Skeletal muscle satellite cell (primary cell): ENCODE results near the gene CAV3.

ENCODE experiments used
- H3K27me3 ChIP-seq: 2 replicates; pipeline ENCODE4 v1.7.0; 2013; ENCODE audit warnings: low read length; ENCODE audit not compliant: control insufficient read depth, insufficient read depth
- H3K36me3 ChIP-seq: 2 replicates; pipeline ENCODE4 v1.7.0; 2013; ENCODE audit warnings: mild to moderate bottlenecking, control low read depth, low read length; ENCODE audit not compliant: insufficient read depth
- H3K4me1 ChIP-seq: 2 replicates; pipeline ENCODE4 v1.7.0; 2013; ENCODE audit warnings: low read length; ENCODE audit not compliant: control insufficient read depth, insufficient read depth
- H3K4me2 ChIP-seq: 2 replicates; pipeline ENCODE4 v1.7.0; 2013; ENCODE audit warnings: mild to moderate bottlenecking, low read length
- H3K4me3 ChIP-seq: 2 replicates; pipeline ENCODE4 v1.7.0; 2013; ENCODE audit warnings: low read length
- H3K9ac ChIP-seq: 2 replicates; pipeline ENCODE4 v1.7.0; 2013; ENCODE audit warnings: mild to moderate bottlenecking, low read depth, low read length, moderate library complexity
- H3K9me3 ChIP-seq: replicated peaks from 2 replicates; pipeline ENCODE4 v1.7.0; 2013; ENCODE audit warnings: mild to moderate bottlenecking, control low read depth, low read length

CAV3 gene

DNA sequence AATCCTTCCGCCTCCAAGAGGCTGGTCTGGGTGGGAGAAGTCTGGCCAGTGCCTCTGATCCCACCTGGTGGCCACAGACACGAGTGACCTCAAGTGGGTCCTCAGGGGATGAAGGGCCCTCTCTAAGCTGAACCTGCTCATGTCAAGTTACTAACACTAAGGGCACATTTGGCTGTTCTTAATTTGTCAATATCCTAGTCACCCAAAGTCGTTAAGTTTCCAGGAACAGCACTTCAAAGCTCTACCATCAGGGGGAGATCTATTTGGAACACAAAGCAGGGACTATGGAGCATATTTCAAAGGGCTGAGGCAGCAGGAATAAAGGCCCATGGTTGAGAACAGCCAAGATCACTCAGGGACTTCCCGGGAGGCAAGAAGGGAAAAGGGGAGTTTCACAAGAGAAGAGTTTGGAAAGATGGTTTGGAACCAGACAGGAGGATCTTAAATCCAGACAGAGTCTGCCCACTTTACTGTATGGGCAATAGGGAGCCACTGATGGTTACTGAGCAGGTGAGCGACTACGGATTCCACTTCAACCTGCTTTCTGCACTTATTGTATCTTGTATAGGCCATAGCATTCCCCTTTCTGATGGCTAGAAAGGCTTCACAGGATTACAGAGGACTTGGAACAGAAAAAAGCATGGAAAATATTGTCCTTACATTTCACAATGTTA lies 22.1 kb downstream of the CAV3 start:
- Histone ChIP-seq H3K27me3 (no peaks in the 10 kb centered on the region), H3K4me1 (peaks cover 30% of the 10 kb centered on the region), H3K4me2 (no peak overlapping the region), H3K9me3 (no peaks in the 10 kb centered on the region), H3K36me3 (peaks cover 24% of the 10 kb centered on the region), H3K4me3 (no peak overlapping the region), H3K9ac (no peak overlapping the region)

DNA sequence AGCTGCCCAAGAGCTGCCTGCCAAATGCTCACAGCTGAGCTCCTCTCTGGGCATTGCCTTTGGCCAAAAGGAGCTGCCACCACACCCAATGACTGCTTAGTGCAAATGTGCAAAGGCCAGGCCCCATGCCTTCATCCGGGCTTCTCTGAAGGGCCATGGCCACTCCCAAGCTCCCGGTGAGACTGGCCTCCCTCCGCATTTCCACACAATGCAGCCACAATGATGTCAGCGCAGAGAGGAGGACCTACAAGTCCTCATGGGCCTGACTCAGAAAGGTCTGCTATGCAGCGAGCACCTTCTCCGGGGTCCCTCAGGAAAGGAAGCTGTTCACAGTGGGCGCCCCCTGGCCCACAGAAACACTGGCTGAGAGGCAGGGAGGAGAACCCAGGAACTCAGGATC lies 23.1 kb downstream of the CAV3 start:
- H3K9me3 ChIP-seq = no peaks in the 10 kb centered on the region
- H3K27me3 ChIP-seq = no peaks in the 10 kb centered on the region
- H3K4me1 ChIP-seq = peaks cover 30% of the 10 kb centered on the region
- H3K4me2 ChIP-seq = no peak overlapping the region
- peaks cover 25% of the 10 kb centered on the region for H3K36me3 ChIP-seq
- no peak overlapping the region for H3K4me3 ChIP-seq
- no peak overlapping the region for H3K9ac ChIP-seq

DNA sequence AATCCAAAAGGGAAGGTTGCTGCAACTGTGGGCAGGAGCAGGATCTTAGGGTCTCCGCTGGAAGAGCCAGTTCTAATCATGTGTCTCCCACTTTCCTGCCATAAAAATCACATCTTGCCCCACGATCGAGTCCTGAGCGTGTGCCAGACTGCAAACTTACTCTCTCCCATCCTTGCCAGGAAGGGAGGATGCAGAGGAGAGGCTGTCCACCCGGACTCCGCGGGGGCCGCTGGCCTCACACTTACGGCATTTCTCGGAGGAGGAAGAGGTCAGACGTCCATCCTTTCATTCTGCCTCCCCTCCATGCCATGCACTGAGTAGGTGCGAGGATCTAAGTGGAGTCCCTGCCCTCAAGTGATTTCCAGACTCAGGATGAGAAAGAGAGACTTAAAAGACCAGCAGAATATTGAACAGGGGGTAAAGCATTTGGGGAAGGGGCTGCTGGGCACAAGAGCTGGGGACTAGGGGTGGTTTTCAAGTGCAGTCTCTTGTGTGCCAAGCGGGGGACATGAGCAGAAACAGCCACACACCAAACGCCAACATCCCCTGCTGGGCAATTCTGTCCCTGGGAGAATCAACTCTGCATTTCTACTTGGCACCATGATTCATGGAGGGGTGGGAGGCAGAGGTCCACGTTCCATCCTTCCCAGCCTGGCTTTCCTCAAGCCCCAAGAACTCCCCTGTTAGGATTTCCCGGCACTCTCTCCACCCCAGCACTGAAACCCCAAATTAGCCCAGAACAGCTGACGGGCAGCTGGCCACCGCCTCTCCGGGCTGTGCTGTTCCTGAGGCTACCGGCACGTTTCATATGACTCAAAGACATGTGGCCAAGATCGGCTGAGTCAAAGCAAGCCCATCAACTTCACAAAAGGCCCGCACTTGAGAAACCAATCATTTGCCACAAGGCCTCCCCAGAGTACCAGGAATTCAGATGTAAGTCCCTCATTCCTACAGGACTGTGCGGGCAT lies 24.2 kb downstream of the CAV3 start:
- peaks cover 32% of the 10 kb centered on the region for H3K4me1 ChIP-seq
- H3K9ac ChIP-seq = peak overlapping the region; percentile 24
- no peaks in the 10 kb centered on the region for H3K9me3 ChIP-seq
- peak overlapping the region; percentile 53 for H3K4me2 ChIP-seq
- H3K4me3 ChIP-seq = peak overlapping the region; percentile 46
- H3K36me3 ChIP-seq = peaks cover 18% of the 10 kb centered on the region
- H3K27me3 ChIP-seq = no peaks in the 10 kb centered on the region

DNA sequence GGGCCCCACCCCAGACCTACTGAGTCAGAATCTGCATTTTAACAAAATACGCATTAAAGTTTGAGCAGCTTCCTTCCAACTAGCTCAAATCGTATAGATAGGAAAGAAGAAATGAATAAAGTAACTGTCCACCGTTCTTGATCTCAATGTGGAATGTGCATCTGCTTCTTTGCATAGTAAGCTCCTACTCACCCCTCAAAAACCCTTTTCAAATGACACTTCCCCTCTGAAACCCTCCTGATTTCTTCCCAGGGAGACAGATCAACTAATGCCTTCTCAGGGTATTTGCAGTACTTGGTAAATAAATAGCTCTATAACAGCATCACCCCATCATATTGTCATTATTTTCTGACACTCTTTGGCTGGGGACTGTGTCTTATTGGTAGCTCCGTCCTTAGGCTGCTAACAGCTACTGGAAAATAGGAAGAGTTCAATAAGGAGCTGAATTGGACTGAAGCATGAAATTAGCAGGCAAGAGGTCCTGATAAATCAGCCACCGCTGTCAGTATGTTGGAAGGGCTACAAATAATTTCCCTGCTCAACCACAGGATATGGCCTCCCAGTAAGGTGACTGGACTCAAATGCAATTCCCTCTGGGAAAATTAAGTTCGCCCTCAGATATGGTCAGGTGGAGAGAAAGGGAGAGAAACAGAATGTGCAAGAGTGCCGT lies 25.6 kb downstream of the CAV3 start:
- Histone ChIP-seq H3K4me3 (no peak overlapping the region), H3K9me3 (no peaks in the 10 kb centered on the region), H3K4me1 (peaks cover 38% of the 10 kb centered on the region), H3K9ac (peak overlapping the region; percentile 16), H3K27me3 (no peaks in the 10 kb centered on the region), H3K4me2 (no peak overlapping the region), H3K36me3 (peaks cover 9% of the 10 kb centered on the region)

DNA sequence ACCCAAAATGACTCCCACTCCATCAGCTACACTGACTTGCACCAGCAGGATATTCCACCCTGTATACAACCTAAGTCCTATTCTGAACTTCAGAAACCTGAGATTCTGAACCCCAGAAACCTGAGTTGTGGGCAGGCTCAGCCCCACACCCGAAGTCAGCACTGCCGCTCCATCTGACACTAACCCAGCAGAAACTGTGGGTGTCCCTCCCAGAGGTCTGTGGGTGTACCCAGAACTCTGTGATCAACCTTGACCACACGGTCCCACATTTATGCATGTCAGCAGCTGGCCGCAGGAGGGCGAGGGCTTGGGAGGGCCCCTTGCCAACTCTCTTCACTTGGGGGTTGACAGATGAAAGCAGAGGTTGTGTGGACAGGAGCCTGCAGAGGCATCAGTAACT lies 26.5 kb downstream of the CAV3 start:
- no peak overlapping the region for H3K4me2 ChIP-seq
- H3K4me1 ChIP-seq = peaks cover 38% of the 10 kb centered on the region
- no peak overlapping the region for H3K9ac ChIP-seq
- H3K27me3 ChIP-seq = no peaks in the 10 kb centered on the region
- H3K36me3 ChIP-seq = peaks cover 12% of the 10 kb centered on the region
- no peak overlapping the region for H3K4me3 ChIP-seq
- no peaks in the 10 kb centered on the region for H3K9me3 ChIP-seq

DNA sequence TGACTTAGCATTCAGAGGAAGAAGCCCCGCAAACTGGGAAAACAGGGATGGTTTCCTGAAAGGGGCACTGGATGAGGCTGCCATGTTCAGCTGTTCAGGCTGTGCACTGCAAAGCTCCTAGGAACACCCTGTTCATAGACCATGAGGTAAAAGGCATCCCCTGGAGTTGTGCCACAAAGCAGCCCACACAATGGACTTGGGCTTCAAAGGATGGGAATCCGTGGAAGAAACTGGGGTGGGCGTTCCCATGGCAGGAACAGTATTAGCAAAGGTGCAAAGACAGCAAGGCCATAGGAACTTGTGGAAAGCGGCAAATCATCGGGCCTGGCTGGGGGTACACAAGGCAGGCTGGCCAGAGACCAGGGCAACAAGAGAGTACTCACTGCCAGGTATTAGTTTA lies 26.9 kb downstream of the CAV3 start:
- Histone ChIP-seq H3K36me3 (peaks cover 15% of the 10 kb centered on the region), H3K4me2 (no peak overlapping the region), H3K9me3 (no peaks in the 10 kb centered on the region), H3K27me3 (no peaks in the 10 kb centered on the region), H3K4me1 (peaks cover 40% of the 10 kb centered on the region), H3K4me3 (no peak overlapping the region), H3K9ac (no peak overlapping the region)

DNA sequence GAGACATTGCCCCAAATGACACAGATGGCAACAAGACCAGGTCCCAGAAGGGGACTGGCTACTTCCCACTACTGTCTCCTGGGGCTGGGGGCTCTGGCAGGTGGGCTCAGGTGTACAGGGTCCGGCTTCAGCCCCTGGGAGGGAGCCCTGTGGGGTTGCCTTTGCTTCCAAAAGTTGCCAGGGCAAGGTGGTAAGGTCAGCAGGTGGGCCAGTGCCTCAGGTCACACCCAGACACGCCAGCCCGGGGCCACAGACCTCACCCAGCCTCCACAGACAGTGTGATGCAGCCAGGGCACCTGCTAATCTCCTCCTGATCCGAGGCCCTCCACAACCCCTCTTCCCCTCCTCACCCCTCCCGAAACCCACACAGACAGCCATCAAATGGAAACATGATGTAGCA lies 28.3 kb downstream of the CAV3 start:
- H3K4me3 ChIP-seq = no peak overlapping the region
- H3K9me3 ChIP-seq = no peaks in the 10 kb centered on the region
- H3K9ac ChIP-seq = no peak overlapping the region
- no peaks in the 10 kb centered on the region for H3K27me3 ChIP-seq
- H3K4me1 ChIP-seq = peaks cover 53% of the 10 kb centered on the region
- H3K36me3 ChIP-seq = peaks cover 21% of the 10 kb centered on the region
- no peak overlapping the region for H3K4me2 ChIP-seq

DNA sequence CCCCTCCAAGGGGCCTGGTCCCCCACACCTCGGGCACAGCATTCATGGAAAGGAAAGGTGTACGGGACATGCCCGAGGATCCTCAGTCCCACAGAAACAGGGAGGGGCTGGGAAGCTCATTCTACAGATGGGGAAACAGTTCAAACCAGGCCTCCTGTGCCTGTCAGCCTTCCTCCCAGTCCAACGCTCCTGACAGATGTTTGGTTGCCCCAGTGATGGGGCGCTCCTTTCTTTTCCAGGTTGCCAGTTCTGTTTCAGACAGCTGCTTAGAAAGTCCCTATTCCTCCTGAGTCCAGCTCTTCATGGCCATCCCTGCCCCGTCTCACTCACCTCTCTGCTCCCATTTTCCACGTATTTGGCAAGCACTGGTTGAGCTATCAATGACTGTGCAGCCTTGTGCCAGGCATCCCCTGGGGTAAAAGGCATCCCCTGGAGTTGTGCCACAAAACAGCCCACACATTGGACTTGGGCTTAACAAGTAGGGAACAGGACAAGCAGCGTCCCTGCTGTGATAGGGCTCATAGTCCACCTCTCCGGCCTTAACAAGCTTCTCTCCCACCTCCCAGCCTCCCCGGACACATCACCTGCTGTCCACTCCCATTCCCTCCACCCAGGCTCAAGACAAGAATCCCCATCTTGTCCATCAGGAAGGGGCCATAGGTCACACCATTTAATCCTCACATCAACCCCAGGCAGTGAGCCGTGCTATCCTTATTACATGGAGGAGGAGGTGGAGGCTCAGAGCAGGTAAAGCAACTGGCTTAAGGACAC lies 29.2 kb downstream of the CAV3 start:
- Histone ChIP-seq H3K9me3 (no peaks in the 10 kb centered on the region), H3K4me2 (no peak overlapping the region), H3K27me3 (no peaks in the 10 kb centered on the region), H3K4me1 (peaks cover 54% of the 10 kb centered on the region), H3K4me3 (no peak overlapping the region), H3K36me3 (peaks cover 27% of the 10 kb centered on the region), H3K9ac (no peak overlapping the region)

DNA sequence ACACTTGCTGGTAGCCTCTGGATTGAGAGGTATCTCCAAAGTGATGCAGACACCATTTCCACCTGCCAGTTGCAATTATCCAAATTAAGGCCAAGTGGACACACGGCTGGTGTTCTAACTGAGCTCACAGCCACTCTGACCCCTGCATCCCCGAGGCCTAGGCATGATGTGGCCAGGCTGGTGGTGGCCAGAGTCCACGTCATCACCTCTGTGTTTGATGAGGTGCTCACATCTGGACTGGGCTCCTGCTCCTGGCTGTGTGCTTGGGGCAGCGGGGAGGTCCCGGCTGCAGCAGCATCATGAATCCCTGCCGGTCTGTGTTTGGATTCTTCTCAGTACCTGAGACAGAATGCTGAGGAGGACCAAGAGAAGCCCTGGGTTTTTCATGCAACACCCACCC lies 30.9 kb downstream of the CAV3 start:
- no peak overlapping the region for H3K4me3 ChIP-seq
- H3K27me3 ChIP-seq = no peaks in the 10 kb centered on the region
- no peak overlapping the region for H3K9ac ChIP-seq
- no peaks in the 10 kb centered on the region for H3K9me3 ChIP-seq
- H3K4me1 ChIP-seq = peaks cover 54% of the 10 kb centered on the region
- peaks cover 27% of the 10 kb centered on the region for H3K36me3 ChIP-seq
- no peak overlapping the region for H3K4me2 ChIP-seq

DNA sequence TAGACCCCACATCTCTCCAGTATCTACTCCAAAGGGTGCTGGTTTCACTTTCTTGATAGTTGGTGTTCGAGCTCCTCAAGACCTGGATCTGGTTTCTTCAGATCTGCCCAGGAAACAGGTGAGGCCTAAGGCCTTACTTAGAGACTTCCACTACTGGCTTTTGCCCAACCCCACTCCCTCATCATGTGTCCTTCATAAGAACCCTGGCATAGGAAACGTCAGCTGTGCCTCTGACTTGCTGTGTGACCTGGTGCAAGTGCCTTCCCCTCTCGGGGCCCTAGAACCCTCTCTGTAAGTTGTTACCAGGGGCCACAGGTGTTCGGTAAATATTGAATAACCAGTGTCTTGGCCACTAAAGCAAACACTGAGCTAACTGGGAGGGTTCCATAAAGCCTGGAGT lies 31.9 kb downstream of the CAV3 start:
- peak overlapping the region; percentile 82 for H3K4me3 ChIP-seq

DNA sequence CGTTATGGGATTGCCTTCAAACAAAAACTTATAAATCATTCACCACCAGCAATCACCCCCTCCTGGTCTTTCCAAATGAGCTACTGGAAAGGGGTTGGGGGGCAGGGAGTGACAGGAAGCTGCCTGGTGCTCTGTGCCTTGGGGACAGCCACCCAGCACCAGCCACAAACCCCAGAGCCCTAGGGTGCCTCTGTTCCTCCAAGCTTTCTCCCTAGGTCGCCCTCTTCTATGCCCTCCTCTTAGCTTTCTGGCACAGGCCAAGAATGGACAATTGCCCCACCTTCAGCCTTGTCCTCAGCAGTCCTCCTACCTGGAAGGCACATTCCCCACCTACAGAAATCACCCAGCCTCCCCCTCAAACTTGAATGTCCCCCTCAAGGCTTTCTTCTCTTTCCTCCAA lies 32.5 kb downstream of the CAV3 start:
- Histone ChIP-seq H3K9me3 (no peaks in the 10 kb centered on the region), H3K27me3 (no peaks in the 10 kb centered on the region), H3K4me2 (peak overlapping the region; percentile 92), H3K9ac (no peak overlapping the region), H3K36me3 (peaks cover 21% of the 10 kb centered on the region), H3K4me1 (peaks cover 54% of the 10 kb centered on the region), H3K4me3 (peak overlapping the region; percentile 82)

More for the DNA sequence above, 31.9 kb downstream of the CAV3 start:
- peaks cover 27% of the 10 kb centered on the region for H3K36me3 ChIP-seq
- H3K4me2 ChIP-seq = peak overlapping the region; percentile 92
- peaks cover 54% of the 10 kb centered on the region for H3K4me1 ChIP-seq
- no peak overlapping the region for H3K9ac ChIP-seq
- no peaks in the 10 kb centered on the region for H3K9me3 ChIP-seq
- no peaks in the 10 kb centered on the region for H3K27me3 ChIP-seq
